SK-N-SH (cell line): ENCODE results near the gene AOAH. TPM values are rescaled to one million over a fixed set of nuclear protein-coding genes. Genes with fewer than 3 reads are reported as not detected.

ENCODE experiments used
- CTCF ChIA-PET: fragments of 300-600, 350-600 bp; formaldehyde crosslinking; extraction: SDS; loops from one replicate; lab custom pipeline; 2021; lab: Yijun Ruan, JAX
- POLR2A ChIA-PET: fragments of 350-600 bp; sonication (Branson Sonifier 250); formaldehyde crosslinking; extraction: SDS; loops from one replicate; lab custom pipeline; 2020; ENCODE audit warnings: antibody characterized with exemption, inconsistent platforms; lab: Yijun Ruan, JAX
- DNase-seq: peaks from one replicate; pipeline ENCODE4 v3.0.0; 2012
- H2AFZ ChIP-seq: fragments of 200-600 bp; sonication (generic); 2 replicates; pipeline ENCODE4 v1.8.1; 2016; ENCODE audit warnings: antibody characterized with exemption, mild to moderate bottlenecking, low read depth
- H3F3A ChIP-seq: fragments of 200-600 bp; sonication (generic); replicated peaks from 2 replicates; pipeline ENCODE3; 2016; ENCODE audit warnings: antibody characterized with exemption, mild to moderate bottlenecking; ENCODE audit not compliant: insufficient read depth
- H3K27ac ChIP-seq, 2 experiments: fragments of 200-500 bp in 1 of 2; fragments of 200-600 bp in 1 of 2; sonication (Bioruptor generic) in 1 of 2; sonication (generic), shearing (Covaris generic) in 1 of 2; 2 replicates each; pipeline versions ENCODE4 v1.5.1 to v1.6.1; 2014 to 2016; ENCODE audit warnings: low read depth in 2 of 2, inconsistent platforms in 1 of 2, low read length in 1 of 2, mild to moderate bottlenecking in 1 of 2, mixed read lengths in 1 of 2
- H3K27me3 ChIP-seq: fragments of 200-600 bp; sonication (generic), shearing (Covaris generic); 2 replicates; pipeline ENCODE4 v1.6.1; 2016; ENCODE audit warnings: mixed run types; ENCODE audit not compliant: insufficient read depth
- H3K36me3 ChIP-seq, 2 experiments: fragments of 200-500 bp in 1 of 2; fragments of 200-600 bp in 1 of 2; sonication (Bioruptor generic) in 1 of 2; sonication (generic) in 1 of 2; replicated peaks in 1 of 2; 2 replicates each; pipeline versions ENCODE3 to v1.5.1; 2014 to 2016; ENCODE audit warnings: low read length in 1 of 2, mild to moderate bottlenecking in 1 of 2; ENCODE audit not compliant: insufficient read depth in 2 of 2, control insufficient read depth in 1 of 2
- H3K4me1 ChIP-seq, 2 experiments: fragments of 200-500 bp in 1 of 2; fragments of 200-600 bp in 1 of 2; sonication (Bioruptor generic) in 1 of 2; sonication (generic), shearing (Covaris generic) in 1 of 2; 2 replicates each; pipeline versions ENCODE4 v1.5.1 to v1.6.1; 2014 to 2016; ENCODE audit warnings: low read depth in 1 of 2, low read length in 1 of 2, mixed run types in 1 of 2; ENCODE audit not compliant: insufficient read depth in 2 of 2, control insufficient read depth in 1 of 2
- H3K4me2 ChIP-seq: fragments of 200-600 bp; sonication (generic), shearing (Covaris generic); 2 replicates; pipeline ENCODE4 v1.6.1; 2017; ENCODE audit warnings: mixed run types
- H3K4me3 ChIP-seq, 2 experiments: fragments of 200-500 bp in 1 of 2; fragments of 200-600 bp in 1 of 2; sonication (Bioruptor generic) in 1 of 2; sonication (generic), shearing (Covaris generic) in 1 of 2; 2 replicates each; pipeline versions ENCODE4 v1.5.1 to v1.8.1; 2014 to 2016; ENCODE audit warnings: low read depth in 2 of 2, inconsistent platforms in 1 of 2, low read length in 1 of 2, mild to moderate bottlenecking in 1 of 2, mixed read lengths in 1 of 2, moderate library complexity in 1 of 2
- H3K79me2 ChIP-seq: fragments of 200-600 bp; sonication (generic); 2 replicates; pipeline ENCODE4 v1.8.1; 2017; ENCODE audit warnings: mild to moderate bottlenecking; ENCODE audit not compliant: insufficient read depth
- H3K9ac ChIP-seq: fragments of 200-600 bp; sonication (generic); 2 replicates; pipeline ENCODE4 v1.6.1; 2017; ENCODE audit warnings: mixed run types
- H3K9me2 ChIP-seq: fragments of 200-600 bp; sonication (generic); 2 replicates; pipeline ENCODE4 v1.6.1; 2017; ENCODE audit warnings: mixed run types
- H3K9me3 ChIP-seq: fragments of 200-600 bp; sonication (generic); 2 replicates; pipeline ENCODE4 v1.6.1; 2017; ENCODE audit warnings: mixed run types, mild to moderate bottlenecking, moderate library complexity
- H4K20me1 ChIP-seq: fragments of 200-600 bp; sonication (generic); 2 replicates; pipeline ENCODE4 v1.6.1; 2017; ENCODE audit warnings: mild to moderate bottlenecking, mixed run types; ENCODE audit not compliant: insufficient read depth
- ELF1 ChIP-seq: IDR thresholded peaks from 2 replicates; pipeline ENCODE4 v1.4.0; 2012
- EZH2phosphoT487 ChIP-seq: fragments of 200-600 bp; sonication (generic); IDR thresholded peaks from 2 replicates; pipeline ENCODE4 v1.6.1; 2017; ENCODE audit warnings: low read depth, mixed run types, mild to moderate bottlenecking, antibody characterized with exemption, moderate library complexity, borderline replicate concordance
- FOSL2 ChIP-seq: IDR thresholded peaks from 2 replicates; pipeline ENCODE4 v1.4.0; 2012; ENCODE audit warnings: low read depth, mild to moderate bottlenecking, moderate library complexity, borderline replicate concordance
- FOXJ3 ChIP-seq: sonication (generic); formaldehyde crosslinking; IDR thresholded peaks from 2 replicates; pipeline ENCODE4 v1.5.1; 2020; ENCODE audit warnings: mild to moderate bottlenecking, missing genetic modification reagents
- FOXM1 ChIP-seq: IDR thresholded peaks from 2 replicates; pipeline ENCODE4 v1.4.0; 2012; ENCODE audit warnings: low read depth, mild to moderate bottlenecking
- GABPA ChIP-seq: IDR thresholded peaks from 2 replicates; pipeline ENCODE4 v1.4.0; 2012; ENCODE audit warnings: low read depth, mild to moderate bottlenecking
- MXI1 ChIP-seq: IDR thresholded peaks from 2 replicates; pipeline ENCODE4 v1.6.1; 2012; ENCODE audit warnings: mild to moderate bottlenecking, low read depth, low read length, improper control_type of control experiment
- NRF1 ChIP-seq: IDR thresholded peaks from 2 replicates; pipeline ENCODE4 v1.6.1; 2012; ENCODE audit warnings: low read depth, mild to moderate bottlenecking, low read length
- POLR2AphosphoS5 ChIP-seq: IDR thresholded peaks from 2 replicates; pipeline ENCODE4 v1.6.1; 2012; ENCODE audit warnings: low read depth, low read length
- RAD21 ChIP-seq: IDR thresholded peaks from 2 replicates; pipeline ENCODE4 v1.6.1; 2012; ENCODE audit warnings: mild to moderate bottlenecking, low read length
- RCOR1 ChIP-seq: fragments of 150-350 bp; IDR thresholded peaks from 2 replicates; pipeline ENCODE4 v1.6.1; 2017; ENCODE audit warnings: antibody characterized with exemption, low read length
- REST ChIP-seq: IDR thresholded peaks from 2 replicates; pipeline ENCODE4 v1.6.1; 2012; ENCODE audit warnings: mild to moderate bottlenecking, low read depth, low read length, moderate library complexity
- SMC3 ChIP-seq: IDR thresholded peaks from 2 replicates; pipeline ENCODE4 v1.6.1; 2012; ENCODE audit warnings: low read depth, low read length, improper control_type of control experiment
- TEAD4 ChIP-seq: IDR thresholded peaks from 2 replicates; pipeline ENCODE4 v1.4.0; 2012; ENCODE audit warnings: mild to moderate bottlenecking, borderline replicate concordance; ENCODE audit not compliant: insufficient read depth
- USF1 ChIP-seq: IDR thresholded peaks from 2 replicates; pipeline ENCODE4 v1.4.0; 2012; ENCODE audit warnings: low read depth, borderline replicate concordance
- USF2 ChIP-seq: fragments of 150-350 bp; IDR thresholded peaks from 2 replicates; pipeline ENCODE4 v1.6.1; 2017; ENCODE audit warnings: antibody characterized with exemption, low read length, low read depth, borderline replicate concordance
- YY1 ChIP-seq: IDR thresholded peaks from 2 replicates; pipeline ENCODE4 v1.4.0; 2012; ENCODE audit warnings: low read depth, mild to moderate bottlenecking
- ZBTB33 ChIP-seq: IDR thresholded peaks from 2 replicates; pipeline ENCODE4 v1.4.0; 2012; ENCODE audit warnings: low read depth, borderline replicate concordance
- WGBS: methylation state at CpG from one replicate; pipeline ENCODE4 v1.1.6; 2017; ENCODE audit warnings: low lambda C conversion rate; 5-methylcytosine and 5-hydroxymethylcytosine counted together
- polyA plus RNA-seq, 3 experiments: library from polyadenylated mRNA; depleted of rRNA; stranded (reverse); fragments of >200 nt; gene quantifications; 2 replicates each; pipeline ENCODE4 v1.2.3, GENCODE V29; 2012

The AOAH gene
- polyA plus RNA-seq, 1 of the 3 experiments (the other 2 are of a cell fraction) = not detected

GRCh38 chr7:36630112-36630650 is 94.1 kb downstream of the AOAH start:
- WGBS = 45% methylated on average over 6 of the region's 6 CpGs
- TF ChIP-seq REST (no peak), USF2 (no peak), YY1 (no peak), MXI1 (no peak), FOXJ3 (no peak), TEAD4 (no peak), RCOR1 (no peak), EZH2phosphoT487 (no peak), SMC3 (no peak), ELF1 (no peak), ZBTB33 (no peak), GABPA (no peak), FOXM1 (no peak), USF1 (no peak), POLR2AphosphoS5 (no peak), RAD21 (no peak), FOSL2 (no peak), NRF1 (no peak)
- Histone ChIP-seq H3K9me2 (no peaks in the 10 kb centered on the region), H3K4me2 (no peak overlapping the region), H3K36me3 (no peaks in the 10 kb centered on the region), H3K9me3 (no peaks in the 10 kb centered on the region), H4K20me1 (no peaks in the 10 kb centered on the region), H3F3A (no peaks in the 10 kb centered on the region), H2AFZ (no peak overlapping the region), H3K4me3 (no peak overlapping the region), H3K4me1 (no peaks in the 10 kb centered on the region; a peak in 1 of 4 replicates), H3K27ac (no peak overlapping the region), H3K9ac (no peak overlapping the region), H3K27me3 (peaks cover 42% of the 10 kb centered on the region; the same call in 1 of the 2 replicates), H3K79me2 (no peaks in the 10 kb centered on the region)
- POLR2A ChIA-PET = no interaction called here
- CTCF ChIA-PET = interaction anchor here (0.9 kb wide), 1 partner anchor 12 kb away, joined by 3 read pairs; no protein-coding TSS in a partner anchor
- DNase-seq = no peak
